Measurements from ENCODE around the gene DNAH3. TPM values are rescaled to one million over a fixed set of nuclear protein-coding genes. Genes with fewer than 3 reads are reported as not detected.
"Not testable (repeated sequence)": the region's sequence is repeated elsewhere in the genome, so short reads cannot be mapped to it uniquely, and the experiment has no call there.

Gene DNAH3
- polyA plus RNA-seq, 3 donors: 0.31 to 1.0 (median 0.46) TPM

DNA sequence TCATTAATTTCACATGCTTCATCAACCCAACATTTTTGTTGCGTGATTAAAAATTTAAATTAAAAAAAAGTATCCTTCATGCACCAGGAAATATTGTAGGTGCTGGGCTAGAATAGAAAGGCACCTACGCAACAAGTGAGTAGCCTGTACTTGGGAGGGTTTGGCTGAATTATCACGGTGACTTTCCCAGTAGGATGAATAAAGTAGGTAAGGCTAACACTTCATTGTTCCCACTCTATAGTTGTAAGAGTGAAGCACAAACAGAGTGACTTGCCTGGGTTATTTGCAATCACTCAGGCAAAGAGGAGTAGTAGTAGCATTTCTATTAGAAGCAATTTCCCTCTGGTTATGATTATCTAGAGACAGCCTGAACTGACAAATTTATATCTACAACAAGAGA lies 62.5 kb downstream of the DNAH3 start:
- DNase-seq (ENCODE audit: extremely low read depth in 1 of 11, low read depth in 9 of 11, low spot score in 4 of 11): no peak

DNA sequence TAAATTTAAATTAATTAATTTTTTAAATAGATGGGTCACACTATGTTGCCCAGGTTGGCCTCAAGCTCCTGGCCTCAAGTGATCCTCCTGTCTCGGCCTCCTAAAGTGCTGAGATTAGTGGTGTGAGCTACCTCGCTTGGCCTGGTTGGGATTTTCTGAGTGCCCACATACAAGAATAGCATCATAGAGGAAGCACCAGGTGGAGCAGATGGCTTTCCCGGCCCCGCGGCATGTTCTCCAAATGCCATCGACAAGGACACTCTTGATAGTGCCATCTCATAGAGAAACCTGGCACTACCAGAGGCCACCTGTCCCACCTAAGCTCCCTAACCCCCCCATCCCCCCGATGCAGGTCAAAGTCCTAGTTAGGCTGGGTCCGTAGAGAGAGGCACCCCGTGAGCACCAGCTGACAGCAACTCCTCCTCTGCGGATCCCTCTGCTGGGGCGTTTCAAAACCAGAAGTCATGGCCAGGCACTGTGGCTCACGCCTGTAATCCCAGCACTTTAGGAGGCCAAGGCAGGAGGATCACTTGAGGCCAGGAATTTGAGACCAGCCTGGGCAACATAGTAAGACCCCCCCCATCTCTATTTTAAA lies 65.9 kb downstream of the DNAH3 start:
- DNase-seq (ENCODE audit: extremely low read depth in 1 of 11, low read depth in 9 of 11, low spot score in 4 of 11): no peak

DNA sequence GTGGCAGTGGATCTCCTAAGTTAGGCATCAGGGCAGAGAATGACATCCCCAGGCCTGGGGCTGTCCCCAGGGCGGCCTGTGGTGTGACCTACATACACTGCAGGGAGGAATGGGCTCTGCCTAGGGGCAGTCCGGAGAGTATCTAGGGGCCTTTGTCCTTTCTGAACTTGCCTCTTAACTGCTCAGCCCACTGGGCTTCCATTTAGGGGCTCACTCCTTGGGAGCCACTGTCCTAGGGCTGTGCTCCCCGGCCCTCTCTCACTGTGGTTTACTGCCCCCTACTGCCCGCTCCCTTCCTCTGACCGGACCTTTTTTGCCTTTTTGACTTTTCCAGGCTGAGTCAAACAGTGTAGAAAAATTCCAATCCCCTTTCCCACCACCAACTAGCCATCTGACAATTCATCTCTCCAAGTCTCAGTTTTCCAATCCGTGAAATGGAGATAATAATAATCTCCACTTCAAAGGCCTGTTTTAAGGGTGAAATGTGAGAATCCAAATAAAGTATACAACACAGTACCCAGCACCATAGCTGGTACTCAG lies 66.8 kb downstream of the DNAH3 start:
- peak in 7 of 11 donors; percentile 21 to 38 (median 25) for DNase-seq (ENCODE audit: extremely low read depth in 1 of 11, low read depth in 9 of 11, low spot score in 4 of 11)

DNA sequence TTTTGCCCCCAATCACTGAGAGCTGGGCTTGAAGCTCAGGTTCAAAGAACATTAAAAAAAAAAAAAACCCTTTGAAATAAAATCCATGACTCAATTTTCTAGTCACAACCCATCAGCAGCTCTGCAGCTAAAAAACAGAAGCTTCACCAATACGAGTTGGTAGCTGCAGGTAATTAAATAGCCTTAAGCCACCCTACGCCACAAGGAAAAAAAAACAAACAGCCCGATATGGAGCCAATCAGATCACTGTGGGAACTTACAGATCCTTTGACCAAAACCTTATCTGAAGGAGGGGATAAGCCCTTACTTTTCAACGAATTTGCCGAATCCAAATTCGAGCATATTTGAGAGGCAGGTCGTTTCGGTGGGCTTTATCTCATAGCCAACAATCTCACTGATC lies 69.3 kb downstream of the DNAH3 start:
- no peak for DNase-seq (ENCODE audit: extremely low read depth in 1 of 11, low read depth in 9 of 11, low spot score in 4 of 11)

DNA sequence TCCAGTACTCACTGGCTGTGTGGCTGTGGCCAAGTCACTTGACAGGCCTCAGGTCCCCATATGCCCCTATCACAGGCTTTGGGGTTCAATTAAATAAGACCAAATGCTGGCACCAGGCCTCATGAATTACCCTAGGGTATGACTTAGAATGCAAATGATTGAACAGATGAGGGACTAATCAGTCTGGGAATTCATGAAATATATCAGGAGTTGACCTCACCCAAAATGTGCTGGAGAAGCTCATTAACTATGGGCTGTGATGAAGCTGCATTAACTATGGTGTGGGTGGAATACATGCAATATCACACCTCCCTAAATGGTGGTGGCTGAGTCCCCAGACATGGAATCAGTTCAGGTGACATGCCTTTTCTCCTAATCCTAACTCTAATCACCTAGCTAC lies 72.1 kb downstream of the DNAH3 start:
- DNase-seq (ENCODE audit: extremely low read depth in 1 of 11, low read depth in 9 of 11, low spot score in 4 of 11): no peak

DNA sequence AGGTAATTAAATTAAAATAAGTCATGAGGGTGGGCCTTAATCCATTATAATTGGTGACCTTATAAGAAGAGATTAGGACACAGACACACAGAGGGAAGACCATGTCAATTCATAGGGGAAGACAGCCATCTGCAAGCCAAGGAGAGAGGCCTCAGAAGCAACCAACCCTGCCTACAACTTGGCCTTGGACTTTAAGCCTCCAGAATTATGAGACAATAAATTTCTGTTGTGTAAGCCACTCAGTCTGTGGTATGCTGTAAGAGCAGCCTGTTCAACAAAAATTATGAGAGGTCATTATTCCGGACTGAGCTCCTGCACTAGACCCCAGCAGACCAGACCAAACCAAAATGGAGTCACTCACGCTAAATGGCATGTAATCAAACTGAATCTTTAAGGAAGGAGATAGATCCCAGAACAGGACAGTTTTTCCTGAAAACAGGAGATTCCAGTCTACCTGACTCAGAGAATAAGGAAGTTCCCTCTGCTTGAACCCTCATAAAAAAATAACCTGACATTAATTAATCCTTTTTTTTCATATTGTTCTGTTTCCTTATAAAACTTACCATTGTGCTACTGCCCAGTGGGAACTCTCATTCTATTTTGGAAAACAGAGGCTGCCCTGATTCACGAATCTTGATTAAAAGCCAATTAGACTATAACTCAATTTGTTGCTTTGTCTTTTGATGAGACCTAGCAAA lies 74.3 kb downstream of the DNAH3 start:
- DNase-seq (ENCODE audit: extremely low read depth in 1 of 11, low read depth in 9 of 11, low spot score in 4 of 11): no peak

DNA sequence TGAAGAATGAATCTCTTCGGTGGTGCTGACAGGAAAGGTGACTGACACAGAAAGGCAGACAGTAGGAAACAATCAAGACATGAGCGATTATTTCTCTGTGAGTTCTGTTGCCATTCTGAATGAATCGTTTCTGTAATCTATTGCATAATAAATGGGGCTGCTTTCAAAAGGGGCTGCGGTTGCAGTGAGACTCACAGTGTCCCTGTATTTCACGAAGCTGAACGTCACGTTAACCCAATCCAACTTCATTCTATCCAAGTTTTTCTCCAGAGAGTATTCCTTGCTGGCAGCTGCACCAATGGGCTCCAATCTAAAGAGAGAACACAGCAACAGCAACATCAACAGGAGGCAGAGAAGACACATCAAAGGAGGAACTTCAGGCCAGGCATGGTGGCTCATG lies 75.4 kb downstream of the DNAH3 start:
- no peak for DNase-seq (ENCODE audit: extremely low read depth in 1 of 11, low read depth in 9 of 11, low spot score in 4 of 11)

DNA sequence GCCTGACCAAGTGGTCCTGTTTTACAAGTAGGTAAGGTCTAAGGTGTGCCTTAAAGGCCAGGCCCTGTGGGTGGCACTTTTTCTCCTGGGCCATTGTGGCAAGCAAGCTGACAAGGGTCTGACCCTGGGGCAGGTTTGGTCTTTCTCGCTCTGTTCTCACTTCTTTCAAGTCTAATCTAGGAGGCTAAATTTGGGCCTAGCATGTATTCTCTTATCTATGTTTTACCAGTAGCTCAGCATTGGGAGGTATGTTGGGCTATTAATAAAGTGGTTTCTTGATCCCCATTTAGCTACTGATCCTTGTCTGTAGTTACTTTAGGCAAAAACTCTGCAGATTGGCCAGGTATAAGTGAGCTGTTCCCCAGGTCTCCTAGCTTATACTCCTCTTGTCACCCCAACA lies 77.7 kb downstream of the DNAH3 start:
- DNase-seq (ENCODE audit: extremely low read depth in 1 of 11, low read depth in 9 of 11, low spot score in 4 of 11): no peak

DNA sequence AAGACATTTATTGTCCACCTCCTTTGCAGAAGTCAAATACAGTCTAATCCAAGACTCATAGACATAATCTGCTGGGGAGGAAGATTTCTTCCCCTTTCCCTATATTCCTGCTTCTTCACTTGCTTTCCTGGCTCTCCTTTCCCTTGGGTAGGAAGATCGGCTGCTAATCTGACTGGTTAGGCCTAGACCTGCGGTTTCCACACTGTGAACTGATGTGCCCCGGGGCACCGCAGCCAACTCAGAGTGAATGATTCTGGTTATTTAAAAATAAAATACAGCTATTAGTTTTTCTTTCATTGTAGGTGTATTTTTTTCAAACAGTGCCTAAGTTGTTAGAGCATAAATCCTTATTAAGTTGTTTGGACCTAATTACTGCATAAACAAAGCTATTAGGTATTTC lies 78.9 kb downstream of the DNAH3 start:
- no peak for DNase-seq (ENCODE audit: extremely low read depth in 1 of 11, low read depth in 9 of 11, low spot score in 4 of 11)

DNA sequence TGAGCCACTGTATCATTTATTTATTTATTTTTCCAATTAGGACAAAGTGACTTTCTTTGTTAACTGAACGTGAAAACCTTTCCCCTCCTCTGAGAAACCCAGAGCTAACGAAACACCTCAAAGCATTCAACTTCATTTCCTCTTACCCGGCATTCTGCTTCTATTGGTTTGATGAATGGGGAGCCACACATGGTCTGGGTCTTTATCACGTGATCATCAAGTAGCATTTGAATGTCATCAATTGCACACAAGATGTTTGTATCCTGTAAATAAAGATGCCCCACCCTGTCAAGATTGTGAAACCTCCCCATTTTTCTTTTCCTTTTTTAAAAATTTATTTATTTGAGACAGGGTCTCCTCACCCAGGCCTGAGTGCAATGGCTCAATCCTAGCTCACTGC lies 80.1 kb downstream of the DNAH3 start:
- DNase-seq (ENCODE audit: extremely low read depth in 1 of 11, low read depth in 9 of 11, low spot score in 4 of 11): no peak

DNA sequence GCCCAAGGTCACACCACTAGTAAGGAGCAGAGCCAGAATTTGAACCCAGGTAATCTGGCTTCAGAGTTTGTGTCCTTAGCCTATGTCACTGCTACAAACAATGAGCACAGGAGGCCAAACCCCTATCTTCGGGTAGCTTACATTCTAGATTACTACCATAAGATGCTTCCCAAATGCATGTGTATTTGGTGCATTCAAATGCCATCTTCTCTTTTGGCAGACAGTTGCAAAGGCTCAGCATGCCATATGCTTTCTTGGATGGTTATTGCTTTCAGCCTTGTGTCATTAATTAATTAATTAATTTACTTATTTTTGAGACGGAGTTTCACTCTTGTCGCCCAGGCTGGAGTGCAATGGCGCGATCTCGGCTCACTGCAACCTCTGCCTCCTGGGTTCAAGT lies 80.7 kb downstream of the DNAH3 start:
- DNase-seq (ENCODE audit: extremely low read depth in 1 of 11, low read depth in 9 of 11, low spot score in 4 of 11): no peak

DNA sequence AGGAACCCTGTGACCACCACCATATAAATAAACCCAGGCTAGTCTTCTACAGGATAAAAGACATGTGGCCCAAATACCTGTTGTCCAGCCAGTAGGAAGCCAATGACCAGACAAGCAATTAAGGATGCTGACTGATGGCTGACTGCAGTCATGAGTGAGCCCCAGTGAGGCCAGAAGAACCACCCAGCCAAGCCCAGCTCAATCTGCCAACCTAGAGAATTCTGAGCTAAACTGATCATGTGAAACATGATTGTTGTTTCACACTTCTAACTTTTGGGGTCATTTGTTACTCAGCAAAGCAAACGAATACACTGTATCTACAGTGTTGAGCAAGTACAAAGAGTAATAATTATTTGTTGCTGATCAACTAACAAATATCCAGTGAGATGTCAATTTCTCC lies 86.4 kb downstream of the DNAH3 start:
- DNase-seq (ENCODE audit: extremely low read depth in 1 of 11, low read depth in 9 of 11, low spot score in 4 of 11): no peak

DNA sequence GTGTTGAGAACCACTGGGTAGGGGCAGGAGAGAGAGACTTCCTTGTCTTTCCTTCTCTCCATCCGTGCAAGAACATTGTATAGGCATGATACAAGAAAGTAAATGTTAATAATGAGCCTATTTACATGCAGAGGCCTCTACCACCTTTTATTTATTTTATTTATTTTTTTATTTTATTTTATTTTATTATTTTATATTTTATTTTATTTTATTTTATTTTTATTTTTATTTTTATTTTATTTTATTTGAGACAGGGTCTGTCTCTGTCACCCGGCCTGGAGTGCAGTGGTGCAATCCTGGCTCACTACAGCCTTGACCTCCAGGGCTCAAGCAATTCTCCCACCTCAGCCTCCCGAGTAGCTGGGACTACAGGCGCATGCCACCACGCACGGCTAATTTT lies 87.3 kb downstream of the DNAH3 start:
- not testable (repeated sequence) for DNase-seq (ENCODE audit: extremely low read depth in 1 of 11, low read depth in 9 of 11, low spot score in 4 of 11)

DNA sequence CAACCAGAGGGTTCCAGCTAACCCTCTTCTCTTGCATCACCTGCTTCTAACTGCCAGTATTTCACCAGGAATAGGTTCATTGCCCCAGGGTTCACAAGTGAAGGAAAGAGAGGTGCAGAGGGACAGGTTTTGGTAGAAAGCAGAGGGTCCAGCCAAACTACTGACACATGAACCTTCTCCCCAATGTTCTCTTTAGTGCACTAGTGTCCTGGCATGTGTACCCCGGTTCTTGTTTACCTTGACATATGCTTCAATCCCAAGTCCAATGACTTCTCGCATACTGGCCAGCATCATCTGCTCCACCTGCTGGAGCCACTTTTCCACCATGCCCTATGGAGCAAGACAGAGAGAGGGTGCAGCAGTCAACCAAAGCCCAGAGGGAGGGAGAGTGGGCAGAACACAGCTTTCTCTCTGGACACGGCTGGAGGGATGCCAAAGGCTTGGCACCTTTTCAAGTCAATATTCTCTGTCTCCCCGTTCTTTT lies 90.6 kb downstream of the DNAH3 start:
- no peak for DNase-seq (ENCODE audit: extremely low read depth in 1 of 11, low read depth in 9 of 11, low spot score in 4 of 11)

DNA sequence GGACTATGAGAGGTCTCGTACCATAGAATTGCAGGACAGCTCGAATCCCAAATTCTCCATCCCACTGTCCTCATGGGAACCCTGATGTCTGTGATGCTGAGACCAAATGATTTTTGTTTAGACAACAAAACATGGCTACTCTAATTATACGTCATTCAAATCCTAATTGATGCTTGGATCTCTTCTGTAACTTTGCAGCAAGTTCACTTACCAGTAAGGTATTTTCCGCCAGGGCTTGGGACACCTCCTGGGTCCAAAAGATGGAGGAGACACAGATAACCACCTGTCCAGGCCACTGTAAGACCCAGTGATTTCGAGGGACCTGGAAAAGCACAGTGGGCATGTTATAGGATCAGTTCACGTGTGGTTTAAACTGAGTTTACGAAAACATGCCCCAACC lies 92.8 kb downstream of the DNAH3 start:
- no peak for DNase-seq (ENCODE audit: extremely low read depth in 1 of 11, low read depth in 9 of 11, low spot score in 4 of 11)

DNA sequence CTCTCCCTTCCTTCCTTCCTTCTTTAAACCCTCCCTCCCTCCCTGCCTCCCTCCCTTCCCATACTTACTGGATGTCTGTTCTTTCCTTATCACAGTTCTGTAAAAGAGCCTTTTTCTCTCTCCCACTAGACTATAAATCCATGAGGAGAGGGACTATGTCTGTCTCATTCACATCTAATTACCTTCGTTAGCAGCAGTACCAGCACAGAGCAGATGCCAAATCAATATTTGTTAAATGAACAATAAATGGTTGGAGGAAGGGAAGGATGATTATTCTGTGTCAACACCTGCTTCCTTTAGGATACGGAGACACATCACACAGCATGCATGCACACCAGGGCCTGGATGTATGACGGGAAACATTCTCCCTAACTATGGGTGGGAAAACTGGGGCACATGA lies 94.2 kb downstream of the DNAH3 start:
- DNase-seq (ENCODE audit: extremely low read depth in 1 of 11, low read depth in 9 of 11, low spot score in 4 of 11): no peak

DNA sequence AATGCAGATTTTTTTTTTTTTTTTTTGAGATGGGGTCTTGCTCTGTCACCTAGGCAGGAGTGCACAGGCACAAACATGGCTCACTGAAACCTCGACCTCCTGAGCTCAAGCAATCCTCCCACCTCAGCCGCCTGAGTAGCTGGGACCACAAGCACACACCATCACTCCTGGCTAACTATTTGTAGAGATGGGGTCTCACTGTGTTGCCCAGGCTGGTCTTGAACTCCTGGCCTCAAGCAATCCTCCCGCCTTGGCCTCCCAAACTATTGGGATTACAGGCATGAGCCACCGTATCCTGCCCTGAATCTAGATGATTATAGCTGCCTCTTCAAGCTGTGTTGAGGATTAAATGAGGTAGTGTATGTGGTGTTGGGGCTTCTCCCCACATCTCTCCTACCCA lies 94.9 kb downstream of the DNAH3 start:
- DNase-seq (ENCODE audit: extremely low read depth in 1 of 11, low read depth in 9 of 11, low spot score in 4 of 11): not testable (repeated sequence)

DNA sequence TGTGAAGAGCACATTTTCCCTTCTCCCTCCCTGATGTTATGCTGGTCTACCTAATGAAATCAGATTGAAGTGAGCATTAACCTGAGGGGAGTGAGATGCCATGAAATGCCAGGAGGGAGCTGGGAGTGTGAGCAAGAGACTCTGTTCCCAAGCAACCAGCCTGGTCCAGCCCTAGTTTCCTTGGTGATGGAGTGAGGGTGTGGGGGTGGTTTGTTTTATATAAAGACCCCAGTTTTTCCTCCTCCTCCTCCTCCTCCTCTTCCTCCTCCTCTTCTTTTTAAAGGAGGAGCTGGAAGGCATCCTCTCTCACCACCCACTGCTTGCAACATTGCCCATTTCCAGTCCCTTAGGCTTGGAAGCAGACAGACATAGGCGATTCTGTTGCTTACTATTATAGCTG lies 97.1 kb downstream of the DNAH3 start:
- DNase-seq (ENCODE audit: extremely low read depth in 1 of 11, low read depth in 9 of 11, low spot score in 4 of 11): no peak

DNA sequence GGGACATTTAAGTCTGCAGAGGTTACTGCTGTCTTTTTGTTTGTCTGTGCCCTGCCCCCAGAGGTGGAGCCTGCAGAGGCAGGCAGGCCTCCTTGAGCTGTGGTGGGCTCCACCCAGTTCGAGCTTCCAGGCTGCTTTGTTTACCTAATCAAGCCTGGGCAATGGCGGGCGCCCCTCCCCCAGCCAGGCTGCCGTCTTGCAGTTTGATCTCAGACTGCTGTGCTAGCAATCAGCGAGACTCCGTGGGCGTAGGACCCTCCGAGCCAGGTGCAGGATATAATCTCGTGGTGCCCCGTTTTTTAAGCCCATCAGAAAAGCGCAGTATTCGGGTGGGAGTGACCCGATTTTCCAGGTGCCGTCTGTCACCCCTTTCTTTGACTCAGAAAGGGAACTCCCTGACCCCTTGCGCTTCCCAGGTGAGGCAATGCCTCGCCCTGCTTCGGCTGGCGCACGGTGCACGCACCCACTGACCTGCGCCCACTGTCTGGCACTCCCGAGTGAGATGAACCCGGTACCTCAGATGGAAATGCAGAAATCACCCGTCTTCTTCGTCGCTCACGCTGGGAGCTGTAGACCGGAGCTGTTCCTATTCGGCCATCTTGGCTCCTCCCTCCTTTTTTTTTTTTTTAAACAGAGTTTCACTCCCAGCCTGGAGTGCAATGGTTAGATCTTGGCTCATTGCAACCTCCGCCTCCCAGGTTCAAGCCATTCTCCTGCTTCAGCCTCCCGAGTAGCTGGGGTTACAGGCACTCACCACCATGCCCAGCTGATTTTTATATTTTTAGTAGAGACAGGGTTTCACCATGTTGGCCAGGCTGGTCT lies 102.3 kb downstream of the DNAH3 start:
- not testable (repeated sequence) for DNase-seq (ENCODE audit: extremely low read depth in 1 of 11, low read depth in 9 of 11, low spot score in 4 of 11)

DNA sequence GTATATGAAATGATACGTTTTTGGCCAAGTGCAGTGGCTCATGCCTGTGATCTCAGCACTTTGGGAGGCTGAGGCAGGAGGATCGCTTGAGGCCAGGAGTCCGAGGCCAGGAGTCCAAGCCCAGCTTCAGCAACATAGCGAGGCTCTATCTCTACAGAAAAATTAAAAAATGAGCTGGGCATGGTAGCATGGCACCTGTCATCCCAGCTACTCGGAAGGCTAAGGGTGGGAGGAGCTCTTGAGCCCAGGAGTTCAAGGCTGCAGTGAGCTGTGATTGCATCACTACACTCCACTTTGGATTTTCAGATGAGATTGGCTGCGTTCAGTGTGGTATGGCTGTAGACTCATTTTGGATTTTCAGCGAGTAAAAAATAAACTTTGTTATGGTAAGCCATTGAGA lies 112.4 kb downstream of the DNAH3 start:
- no peak for DNase-seq (ENCODE audit: extremely low read depth in 1 of 11, low read depth in 9 of 11, low spot score in 4 of 11)

Measured in renal cortex interstitium (tissue), 11 donors.